Stimulated activated CD4-positive, alpha-beta T cell treated with anti-CD3 and anti-CD28 coated beads, Interleukin-12 subunit alpha, Interleukin-12 subunit beta, amount 100 ng/mL, for 48 hours (primary cell): ENCODE measurements around the gene CAPZA3.
"Not testable (repeated sequence)": the region's sequence is repeated elsewhere in the genome, so short reads cannot be mapped to it uniquely, and the experiment has no call there.

Experiments
- DNase-seq, 3 donors: peaks; one replicate each; pipeline ENCODE4 v3.0.0-alpha.2; 2020; ENCODE audit warnings: low read depth in 2 of 3, low spot score in 1 of 3

The CAPZA3 gene

GRCh38 chr12:18737819-18738218 lies at the start of gene CAPZA3, which contains the start of gene PLCZ1:
Gene CAPZA3, plus strand, starts transcription at chr12:18738119. Its CDS starts 150 bp downstream, at chr12:18738269.
Gene PLCZ1, minus strand, starts transcription at chr12:18738012. Its CDS starts 641 bp downstream, at chr12:18737371.
- DNase-seq = no peak

- no peak for DNase-seq
Measured at GRCh38 chr12:18689771-18690170, 48.1 kb upstream of the CAPZA3 start.

DNA sequence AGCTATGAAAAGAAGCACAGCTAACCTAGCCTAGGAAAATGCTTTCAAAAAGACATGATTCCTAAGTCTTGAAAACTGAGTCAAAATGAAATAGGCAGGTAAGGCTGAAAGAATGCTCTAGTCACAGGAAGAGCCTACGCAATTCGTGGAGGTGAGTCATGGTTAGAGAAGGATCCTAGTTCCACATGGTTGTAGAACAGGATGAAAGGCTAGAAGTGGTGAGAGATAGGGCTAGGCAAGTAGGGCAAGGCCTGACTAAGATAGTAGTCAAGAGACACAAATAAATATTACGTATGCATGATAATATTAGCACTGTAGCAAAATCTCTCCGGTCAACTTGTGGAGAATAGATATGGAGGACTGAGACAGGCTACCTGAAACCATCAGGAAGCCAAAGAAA lies 47.3 kb upstream of the CAPZA3 start:
- no peak for DNase-seq

DNA sequence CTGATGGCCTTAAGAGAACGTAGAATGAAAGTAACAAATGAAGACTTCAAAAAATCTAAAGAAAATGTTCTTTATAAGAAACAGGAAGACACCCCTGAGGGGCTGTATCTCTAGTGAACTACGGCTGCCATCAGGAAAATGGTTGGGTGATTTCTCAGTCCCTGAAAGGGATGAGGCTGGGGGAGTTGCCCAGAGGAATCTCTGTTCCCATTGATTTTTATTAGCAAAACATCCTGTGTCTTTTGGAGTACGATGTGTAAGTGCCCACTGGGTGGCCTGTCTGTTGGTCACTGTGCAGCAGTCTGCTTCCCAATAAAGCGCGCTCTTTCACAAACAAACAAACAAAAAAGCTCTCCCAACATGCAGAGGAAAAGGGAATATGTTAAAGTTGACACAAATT lies 43.9 kb upstream of the CAPZA3 start:
- DNase-seq = not testable (repeated sequence)

- no peak for DNase-seq
Measured at GRCh38 chr12:18696971-18697602, 40.8 kb upstream of the CAPZA3 start.

GRCh38 chr12:18700271-18700670 lies 37.6 kb upstream of the CAPZA3 start:
- no peak for DNase-seq

GRCh38 chr12:18703321-18703720 lies 34.6 kb upstream of the CAPZA3 start:
- no peak for DNase-seq

DNA sequence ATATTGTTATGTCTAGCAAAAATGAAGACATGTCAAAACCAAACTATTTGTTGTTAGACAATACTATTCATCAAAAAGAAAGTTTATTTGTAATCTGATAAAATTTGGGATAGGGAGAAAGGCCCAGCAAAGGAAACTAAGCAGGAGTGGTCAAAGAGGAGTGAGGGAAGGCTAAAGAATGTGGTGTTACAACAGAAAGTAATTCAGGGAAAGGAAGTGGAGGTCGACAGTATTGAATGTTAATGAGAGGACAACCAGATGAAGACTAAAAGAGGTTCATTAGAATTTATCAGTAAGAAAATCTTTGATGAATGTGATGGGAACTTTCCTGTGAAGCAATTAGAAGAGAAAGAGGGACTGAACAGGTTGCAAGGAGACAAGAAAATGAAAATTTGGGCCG lies 34.0 kb upstream of the CAPZA3 start:
- no peak for DNase-seq

DNA sequence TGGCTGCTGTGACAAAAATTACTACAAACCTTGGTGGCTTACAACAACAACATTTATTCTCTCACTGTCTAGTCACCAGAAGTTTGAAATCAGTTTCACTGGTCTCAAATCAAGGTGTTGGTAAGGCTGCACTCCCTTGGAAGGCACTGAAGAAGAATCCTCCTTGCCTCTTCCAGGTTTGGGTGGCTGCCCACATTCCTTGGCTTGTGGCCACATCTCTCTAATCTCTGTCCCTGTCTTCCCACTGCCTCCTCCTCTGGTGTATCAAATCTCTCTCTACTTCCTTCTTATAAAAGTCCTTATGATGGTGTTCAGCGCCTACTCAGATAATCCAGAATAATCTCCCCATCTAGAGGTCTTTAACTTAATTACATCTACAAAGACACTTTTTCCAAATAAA lies 31.1 kb upstream of the CAPZA3 start:
- DNase-seq = no peak

GRCh38 chr12:18716236-18716635 lies 21.7 kb upstream of the CAPZA3 start:
- no peak for DNase-seq

DNA sequence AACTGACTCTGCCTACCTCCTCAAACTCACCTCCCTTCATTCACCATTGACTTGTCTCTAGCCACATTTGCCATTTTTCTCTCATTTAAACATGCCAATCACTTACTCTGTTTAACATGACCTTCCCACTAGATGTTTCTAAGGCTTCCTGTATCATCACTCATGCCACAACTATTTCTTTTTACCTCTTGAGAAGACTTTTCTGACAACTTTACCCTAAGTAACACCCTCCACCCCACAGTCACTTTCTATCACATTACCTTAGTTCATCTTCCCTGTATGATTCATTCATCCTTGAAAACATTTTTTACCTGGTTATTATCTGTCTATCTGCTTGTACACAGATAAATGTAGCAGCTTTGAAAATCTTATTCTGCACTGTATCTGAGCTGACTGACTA lies 19.5 kb upstream of the CAPZA3 start:
- no peak for DNase-seq

GRCh38 chr12:18719922-18720510 lies 17.9 kb upstream of the CAPZA3 start:
- no peak for DNase-seq

- DNase-seq = no peak
Measured at GRCh38 chr12:18720690-18721089, 17.2 kb upstream of the CAPZA3 start.

DNA sequence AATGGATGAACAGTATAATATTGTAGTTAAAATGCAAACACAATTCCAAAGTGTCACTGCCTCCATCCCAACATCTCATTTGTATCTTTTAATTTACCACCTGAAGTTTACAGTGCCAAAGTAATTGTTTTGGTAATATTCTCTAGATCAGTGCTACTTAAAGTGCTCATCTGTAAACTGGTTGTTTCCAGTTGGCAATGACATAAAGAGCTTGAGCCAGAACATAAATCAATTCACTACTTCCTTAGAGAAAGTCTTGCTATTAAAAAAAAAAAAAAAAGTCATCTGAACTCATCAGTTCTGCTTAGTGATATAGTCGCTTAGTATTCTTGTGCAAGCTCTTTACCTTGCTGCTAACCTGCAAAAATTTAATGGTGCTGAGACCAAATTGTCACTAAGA lies 16.5 kb upstream of the CAPZA3 start:
- no peak for DNase-seq

GRCh38 chr12:18723752-18724151 lies 14.2 kb upstream of the CAPZA3 start:
- DNase-seq = no peak

GRCh38 chr12:18731156-18731555 lies 6.8 kb upstream of the CAPZA3 start:
- no peak for DNase-seq

GRCh38 chr12:18747895-18748294 lies 10.0 kb downstream of the CAPZA3 start:
- DNase-seq = no peak

GRCh38 chr12:18749386-18749957 lies 11.6 kb downstream of the CAPZA3 start:
- no peak for DNase-seq

DNA sequence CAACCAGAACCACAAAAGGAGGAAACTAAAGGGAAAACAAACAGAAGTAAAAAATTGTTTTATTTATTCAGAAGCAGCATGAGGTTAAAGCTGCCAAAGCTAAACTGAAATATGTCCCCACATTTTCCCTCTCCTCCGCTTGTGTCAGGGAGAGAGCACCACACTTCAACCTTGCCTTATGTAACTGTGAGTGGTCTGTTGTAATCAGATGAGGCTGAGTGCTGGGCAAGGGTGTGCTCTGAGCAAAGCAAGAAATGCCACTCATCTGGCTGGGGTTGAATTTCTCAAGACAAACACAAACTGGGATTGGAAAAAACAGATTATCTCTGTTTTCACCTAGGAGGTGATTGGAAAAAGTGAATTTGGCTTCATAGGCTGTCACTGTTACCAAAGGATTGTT lies 12.2 kb downstream of the CAPZA3 start:
- no peak for DNase-seq

- no peak for DNase-seq
Measured at GRCh38 chr12:18751866-18752265, 13.9 kb downstream of the CAPZA3 start.

GRCh38 chr12:18752280-18752920 lies 14.5 kb downstream of the CAPZA3 start:
- no peak for DNase-seq

GRCh38 chr12:18752947-18753346 lies 15.0 kb downstream of the CAPZA3 start:
- DNase-seq = no peak
